ENCODE results near the gene RHOD.

RHOD gene

DNA sequence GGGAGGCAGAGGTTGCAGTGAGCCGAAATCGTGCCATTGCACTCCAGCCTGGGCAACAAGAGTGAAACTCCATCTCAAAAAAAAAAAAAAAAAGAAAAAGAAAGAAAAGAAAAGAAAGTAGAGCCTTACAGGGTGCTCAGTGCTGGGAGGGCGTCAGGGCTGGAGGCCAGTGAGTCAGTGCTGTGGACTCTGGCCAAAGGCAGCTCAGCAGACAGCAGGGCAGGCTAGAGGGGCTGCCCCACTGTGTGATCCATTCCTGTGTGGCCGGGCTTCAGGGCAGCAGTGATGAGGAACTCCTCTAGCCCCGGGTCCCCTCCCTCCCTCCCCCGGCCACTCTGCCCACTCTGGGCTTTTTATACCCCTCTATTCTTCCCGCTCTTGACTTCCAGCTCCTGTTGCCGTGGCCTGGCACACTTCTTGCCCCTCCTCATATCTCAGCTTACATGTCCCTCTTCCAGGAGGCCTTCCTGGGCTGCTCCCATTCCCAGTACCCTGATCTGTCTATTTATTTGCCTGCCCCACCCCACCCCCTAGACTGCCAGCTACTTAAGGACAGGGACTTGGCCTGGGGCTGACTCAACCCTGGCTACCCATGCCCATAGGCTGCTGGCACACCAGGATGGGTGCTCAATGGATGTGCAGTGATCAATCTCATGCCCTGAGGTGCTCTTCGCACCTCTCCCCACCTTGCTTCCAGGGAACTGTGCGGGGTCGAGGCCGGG lies 23.7 kb upstream of the RHOD start:
- no peak for DNase-seq

DNA sequence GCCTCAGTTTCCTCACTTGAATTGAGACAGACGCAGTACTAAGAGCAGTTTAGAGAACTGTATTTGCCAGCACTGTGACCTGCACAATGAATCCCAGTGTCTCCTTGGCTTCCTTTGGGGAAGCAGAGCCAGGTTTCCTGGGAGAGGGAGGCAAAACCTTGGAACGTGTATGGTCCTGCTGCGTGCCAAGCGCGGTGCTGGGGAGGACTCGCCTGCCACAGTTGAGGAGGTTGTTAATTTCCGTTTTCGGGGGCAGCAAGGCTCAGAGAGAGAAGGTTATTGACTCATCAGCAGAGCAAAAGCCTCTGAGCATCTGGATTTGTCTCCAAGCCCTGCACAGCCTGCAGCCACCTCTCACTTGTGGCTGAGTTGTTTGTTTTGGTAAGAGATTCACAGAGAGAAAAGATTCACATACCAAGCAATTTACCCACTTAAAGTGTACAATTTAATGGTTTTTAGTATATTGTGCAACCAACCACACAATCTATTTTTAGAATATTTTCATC lies 22.9 kb upstream of the RHOD start:
- DNase-seq = no peak

DNA sequence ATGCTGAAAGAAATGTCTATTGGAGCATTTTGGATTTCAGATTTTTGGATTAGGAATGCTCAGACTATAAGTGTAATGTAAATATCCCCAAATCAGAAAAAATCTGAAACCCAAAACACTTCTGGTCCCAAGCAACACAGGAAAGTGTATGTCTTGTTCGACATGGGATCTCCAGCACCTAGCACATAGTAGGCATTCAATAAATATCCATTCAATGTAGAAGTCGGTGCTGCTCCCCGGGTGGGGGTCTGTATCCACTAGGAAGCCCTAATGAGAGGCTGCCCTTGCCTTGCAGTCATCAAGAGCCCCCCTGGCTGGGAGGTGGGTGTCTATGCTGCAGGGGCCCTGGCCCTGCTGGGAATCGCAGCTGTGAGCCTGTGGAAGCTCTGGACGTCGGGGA lies 22.3 kb upstream of the RHOD start:
- DNase-seq = no peak

DNA sequence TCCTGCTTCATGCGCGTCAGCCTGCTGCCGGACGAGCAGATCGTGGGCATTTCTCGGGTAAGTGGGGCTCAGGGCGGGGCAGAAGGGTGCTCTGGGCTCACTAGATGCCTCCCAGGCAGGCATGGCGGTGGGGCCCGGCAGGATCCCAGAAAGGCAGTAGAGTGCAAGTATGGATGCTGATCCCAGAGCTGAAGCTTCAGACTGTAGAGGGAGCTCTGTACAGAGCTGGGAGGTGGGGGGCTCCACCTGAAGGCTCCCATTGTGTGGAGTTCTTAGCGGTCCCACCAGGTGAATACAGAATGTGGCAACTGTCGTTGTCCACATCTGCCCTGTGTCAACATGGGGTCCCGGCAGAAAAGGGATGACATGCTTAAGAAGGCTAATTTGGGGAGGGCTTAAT lies 16.5 kb upstream of the RHOD start:
- DNase-seq = no peak

DNA sequence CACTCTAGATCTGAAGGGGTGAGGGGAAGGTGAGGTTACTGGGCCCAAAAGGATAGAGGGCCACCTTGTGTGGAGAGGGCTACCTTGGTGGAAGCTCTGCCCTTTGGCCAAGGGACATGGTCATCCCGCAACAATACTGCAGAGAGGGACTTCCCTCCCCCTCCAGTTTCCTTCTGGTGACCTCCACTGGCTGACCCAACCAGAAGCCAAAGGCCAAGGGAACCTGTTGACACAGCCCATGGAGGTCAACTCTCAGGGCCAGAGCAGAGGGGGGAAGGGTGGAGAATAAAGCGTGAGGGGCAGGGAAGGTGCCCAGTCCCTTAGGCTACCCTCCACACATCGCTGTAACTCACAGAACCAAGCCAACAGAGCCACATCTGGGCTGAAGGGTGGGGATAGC lies 15.0 kb upstream of the RHOD start:
- no peak for DNase-seq

DNA sequence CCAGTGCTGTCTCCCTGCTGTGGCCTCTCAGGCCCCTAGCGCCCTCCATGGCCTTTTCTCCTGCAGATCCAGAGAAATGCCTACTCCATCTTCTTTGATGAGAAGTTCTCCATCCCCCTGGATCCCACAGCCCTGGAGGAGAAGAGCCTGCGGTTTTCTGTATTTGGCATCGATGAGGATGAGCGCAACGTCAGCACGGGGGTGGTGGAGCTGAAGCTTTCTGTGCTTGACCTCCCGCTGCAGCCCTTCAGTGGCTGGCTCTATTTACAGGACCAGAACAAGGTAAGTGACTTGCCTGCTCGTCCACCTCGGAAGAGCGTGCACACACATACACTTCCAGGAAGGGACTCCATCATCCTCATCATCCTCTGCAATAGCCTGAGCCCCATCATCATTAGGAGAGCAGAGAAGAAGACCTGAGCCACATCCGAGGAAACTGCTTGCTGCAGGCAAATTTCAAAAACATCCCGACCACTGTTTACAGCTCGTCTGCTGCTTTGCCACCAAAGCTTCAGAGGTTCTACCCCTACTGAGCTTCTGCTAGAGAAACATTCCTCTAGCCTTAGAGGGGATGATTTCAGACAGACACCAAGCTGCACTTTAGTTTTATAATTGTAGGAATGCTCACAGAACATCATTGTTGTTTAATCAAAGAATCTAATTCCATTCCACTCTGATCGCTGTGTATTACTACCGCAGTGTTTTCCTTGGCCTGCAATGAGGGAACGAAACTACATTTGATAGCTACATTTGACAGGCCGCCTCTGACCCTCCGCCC lies 12.9 kb upstream of the RHOD start:
- no peak for DNase-seq

DNA sequence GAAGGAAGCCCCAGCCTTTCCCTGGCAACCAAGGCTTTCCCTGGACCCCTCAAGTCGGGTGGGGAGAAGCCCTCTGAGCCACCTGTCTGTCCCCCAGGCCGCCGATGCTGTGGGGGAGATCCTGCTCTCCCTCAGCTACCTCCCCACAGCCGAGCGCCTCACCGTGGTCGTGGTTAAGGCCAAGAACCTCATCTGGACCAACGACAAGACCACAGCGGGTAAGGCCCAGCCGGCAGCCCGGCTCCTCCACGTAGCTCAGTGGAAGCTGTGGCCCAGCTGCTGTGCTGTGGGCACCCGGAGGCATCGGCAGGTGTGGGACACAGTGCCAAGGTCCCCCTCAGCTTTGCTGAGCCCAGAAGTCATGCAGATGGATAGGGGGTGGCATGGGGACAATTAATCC lies 12.2 kb upstream of the RHOD start:
- DNase-seq = no peak

DNA sequence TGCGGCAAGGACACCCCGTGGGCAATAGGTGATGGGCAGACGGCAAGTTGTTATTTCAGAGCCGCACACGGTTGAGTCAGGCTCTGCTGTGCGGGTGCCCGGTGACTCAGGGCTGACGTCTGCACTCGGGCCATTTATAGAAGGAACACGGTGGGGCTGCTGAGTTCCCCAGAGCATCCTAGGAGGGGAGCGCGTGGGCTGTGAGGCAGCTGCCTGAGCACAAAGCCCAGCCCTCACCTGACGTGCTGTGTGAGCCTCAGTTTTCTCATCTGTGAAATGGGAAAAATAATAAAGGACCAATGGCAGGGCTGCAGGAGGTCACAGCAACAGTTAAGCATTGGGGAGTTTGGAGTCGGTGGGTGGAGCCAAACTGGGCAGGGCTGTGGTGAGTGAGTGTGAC lies 11.3 kb upstream of the RHOD start:
- no peak for DNase-seq

DNA sequence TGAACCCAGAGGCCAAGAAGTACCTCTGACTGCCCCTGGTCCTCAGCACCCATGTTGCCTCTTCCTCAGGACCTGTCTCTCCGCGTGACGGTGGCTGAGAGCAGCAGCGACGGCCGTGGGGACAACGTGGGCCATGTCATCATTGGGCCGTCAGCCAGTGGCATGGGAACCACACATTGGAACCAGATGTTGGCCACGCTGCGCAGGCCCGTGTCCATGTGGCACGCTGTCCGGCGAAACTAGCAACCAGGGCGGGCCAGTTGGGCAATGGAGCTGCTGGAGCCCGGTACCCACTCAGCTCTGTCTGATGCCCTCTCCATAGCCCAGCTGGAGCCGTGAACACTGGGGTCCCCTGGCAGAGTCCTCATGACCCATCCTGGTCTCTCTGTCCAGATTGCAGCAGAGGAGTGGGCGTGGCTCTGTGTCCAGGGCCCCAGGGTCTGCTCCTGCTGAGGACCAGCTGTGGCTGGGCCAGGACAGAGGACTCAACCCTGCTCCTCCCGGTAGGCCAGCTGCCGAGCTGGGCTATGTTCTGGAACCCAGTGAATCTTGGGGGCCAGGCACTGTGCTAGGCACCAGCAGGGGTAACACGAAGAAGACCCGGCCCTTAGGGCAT lies 8.0 kb upstream of the RHOD start:
- DNase-seq = no peak

DNA sequence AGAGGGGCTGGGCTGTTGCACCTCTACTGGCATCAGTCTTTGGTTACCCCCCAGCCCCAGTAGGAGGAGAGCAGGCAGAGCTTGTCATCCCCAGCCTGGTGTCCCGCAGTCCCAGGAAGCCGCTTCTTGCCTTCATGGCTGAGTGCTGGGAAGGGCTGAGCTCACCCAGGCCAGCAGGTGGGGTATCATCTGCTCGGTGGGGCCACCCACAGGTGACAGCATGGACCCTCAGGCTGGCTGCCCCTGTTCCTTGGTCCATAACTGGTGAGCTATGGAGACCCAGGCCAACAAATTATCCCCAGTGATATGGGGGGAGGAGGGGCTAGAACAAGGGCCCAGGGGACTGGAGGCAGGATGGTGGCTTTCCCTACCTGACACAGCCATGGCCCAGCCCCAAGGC lies 6.5 kb upstream of the RHOD start:
- no peak for DNase-seq

DNA sequence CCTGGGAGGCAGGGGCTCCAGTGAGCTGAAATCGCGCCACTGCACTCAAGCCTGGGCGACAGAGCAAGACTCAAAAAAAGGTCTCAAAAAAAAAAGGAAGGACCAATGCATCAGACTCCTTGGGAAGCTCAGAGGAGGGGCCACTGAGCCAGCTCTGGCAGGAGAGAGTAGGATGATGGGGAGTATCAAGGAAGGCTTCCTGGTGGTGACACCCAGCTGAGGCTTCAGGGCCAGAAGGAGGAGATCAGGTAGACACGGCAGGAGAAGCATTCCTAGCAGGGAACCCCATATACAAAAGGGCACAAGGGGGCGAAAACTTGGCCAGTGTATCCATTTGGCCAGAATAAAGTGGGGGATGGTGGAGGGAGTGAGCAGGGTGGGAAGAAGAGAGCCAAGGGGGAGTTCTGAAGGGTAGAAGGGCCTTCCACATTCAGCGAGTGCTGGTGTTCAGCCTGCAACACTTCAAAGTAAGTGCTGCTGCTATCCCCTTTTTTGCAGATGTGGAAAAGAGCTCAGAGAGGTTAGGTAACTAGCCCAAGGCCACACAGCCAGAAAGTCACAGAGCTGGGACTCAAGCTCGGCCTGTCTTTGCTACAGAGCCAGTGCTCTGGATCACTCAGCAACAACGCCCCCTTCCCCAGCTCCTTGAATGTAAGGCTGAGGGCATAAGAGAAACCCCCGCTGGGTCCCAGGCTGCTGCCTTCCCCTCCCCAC lies 5.3 kb upstream of the RHOD start:
- no peak for DNase-seq

DNA sequence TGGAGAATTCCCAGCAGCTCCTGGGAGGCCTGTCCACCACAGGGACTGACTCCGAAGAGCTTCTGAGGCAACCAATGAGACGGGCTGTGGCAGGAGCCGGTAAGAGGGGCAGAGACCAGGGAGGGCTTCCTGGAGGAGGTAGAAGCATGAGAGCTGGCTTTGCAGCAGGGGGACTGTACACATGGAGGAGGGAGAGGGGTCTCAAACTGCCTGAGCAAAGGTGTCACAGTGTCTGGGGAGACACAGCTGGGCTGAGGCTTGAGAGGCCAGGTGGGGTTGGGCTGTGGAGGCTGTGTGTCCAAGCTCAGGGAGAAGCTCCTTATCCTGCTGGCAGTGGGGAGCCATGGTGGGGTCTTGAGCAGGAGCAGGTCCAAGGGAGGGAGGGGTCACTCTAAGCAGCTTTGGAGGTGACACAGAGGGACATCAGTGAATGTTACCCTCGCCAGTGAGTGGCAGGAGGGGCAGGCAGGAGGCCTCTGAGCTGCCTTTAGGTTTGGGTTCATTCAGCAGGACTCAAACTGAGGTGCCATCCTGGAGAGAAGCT lies 4.6 kb upstream of the RHOD start:
- no peak for DNase-seq

DNA sequence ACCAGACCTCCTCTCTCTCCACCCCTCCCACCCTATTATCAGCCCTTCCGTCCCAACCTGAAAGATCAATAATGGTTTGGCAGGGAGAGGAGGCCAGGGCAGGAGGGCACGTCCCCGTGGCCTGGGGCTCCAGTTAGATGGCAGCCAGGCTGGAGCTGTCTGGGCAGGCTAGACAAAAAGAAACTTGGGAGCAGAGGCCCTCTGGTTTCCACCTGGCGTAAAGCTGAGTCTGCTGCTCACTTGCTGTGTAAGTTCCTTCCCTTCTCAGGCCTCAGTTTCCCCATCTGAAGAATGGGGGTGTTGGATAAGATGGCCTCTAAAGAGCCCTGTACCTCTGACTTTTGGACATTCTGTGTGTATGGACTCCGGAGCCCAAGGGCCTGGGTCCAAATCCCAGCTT lies 3.8 kb upstream of the RHOD start:
- no peak for DNase-seq

DNA sequence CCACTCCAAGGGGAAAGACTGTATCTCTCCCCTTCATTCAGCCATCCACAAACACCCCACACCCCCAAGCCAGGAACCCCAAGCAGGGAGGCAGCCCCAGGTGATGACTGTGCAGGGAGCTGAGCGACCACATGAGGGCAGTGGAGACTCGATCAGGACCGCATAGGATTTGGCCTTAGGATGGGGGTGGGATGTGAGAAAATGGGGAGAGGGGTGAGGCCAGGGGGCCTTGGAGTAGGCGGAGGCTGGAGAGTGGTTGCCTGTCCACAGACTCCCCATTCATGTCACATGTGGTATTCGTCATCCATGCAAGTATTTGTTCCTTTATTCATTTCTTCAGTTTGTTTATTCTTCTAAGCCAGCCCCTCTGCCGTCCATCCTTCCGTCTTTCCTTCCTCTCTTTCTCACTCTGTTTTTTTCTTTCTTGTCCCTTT lies 2.7 kb upstream of the RHOD start:
- DNase-seq = no peak

DNA sequence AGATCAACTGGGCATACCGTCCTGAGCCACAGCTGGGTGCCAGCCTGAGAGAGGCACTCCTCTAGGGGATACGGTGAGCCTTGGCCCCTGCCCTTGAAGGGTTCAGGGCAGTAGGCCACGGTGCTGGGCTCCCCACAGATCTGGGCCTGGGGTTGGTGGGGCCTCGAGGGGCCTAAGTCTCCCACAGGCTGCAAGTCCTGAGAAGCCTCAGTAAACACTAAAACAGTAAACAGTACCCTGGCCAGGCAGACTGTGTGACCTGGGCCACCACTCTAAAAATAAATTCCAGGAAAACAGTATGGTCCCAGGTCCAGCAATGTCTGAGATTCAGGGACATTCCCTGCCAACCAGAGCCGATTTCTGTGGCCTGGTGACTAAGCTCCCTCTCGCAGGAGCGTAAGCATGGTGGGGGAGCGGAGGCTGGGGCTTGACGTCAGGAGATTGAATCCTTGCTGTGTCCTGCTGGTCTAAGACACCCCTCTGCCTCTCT lies 2.3 kb upstream of the RHOD start:
- DNase-seq = no peak

DNA sequence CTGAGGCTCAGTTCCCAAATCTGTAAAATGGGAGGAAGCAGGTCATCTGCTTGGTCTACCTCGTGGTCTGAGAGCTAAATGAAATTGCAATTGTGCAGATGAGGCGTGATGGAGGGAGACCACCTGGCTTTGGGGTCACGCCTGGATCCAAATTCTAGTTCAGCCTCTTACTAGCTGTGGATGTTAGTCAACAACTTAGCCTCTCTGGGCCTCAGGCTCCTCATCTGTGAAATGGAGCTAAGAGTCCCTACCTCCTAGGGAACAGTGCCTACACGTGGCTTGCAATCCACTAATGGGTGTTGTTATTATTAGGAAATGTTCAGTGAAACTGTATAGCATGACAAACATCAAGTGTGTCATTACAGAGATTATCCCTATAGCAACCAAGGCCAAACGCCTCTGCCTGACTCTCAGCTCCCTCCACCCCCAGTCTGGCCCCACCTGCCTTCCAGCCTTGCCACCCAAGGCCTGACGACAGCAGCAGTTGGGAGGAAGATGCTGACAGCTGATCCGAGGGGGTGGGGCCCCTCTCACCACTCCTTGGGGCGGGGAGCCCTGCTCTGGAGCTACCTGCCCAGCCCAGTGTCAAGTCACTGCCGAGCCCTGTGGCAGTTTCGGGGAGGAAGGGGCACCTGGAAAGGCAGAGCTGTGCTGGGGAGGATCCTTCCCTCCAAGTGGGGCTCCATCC lies 1.7 kb upstream of the RHOD start:
- DNase-seq = peak; percentile 29

DNA sequence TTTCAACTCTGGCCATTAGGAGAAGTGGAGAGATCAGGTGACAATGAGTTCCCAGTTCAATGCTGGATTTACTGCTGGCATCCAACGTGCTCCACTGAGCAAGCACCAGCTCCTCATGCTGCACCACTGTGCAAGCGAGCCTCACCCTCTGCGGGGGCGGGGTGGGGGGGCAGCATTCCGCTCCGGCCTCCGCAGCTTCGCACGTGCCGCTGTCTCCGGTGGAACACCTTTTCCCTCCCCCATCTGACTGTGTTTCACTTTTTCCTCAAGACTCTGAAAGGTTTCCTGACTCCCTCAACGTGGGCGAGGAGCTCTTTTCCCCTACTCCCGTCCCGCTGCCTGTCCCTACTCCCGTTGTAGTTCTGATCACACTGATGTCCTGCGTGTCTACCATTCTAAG lies 835 bp upstream of the RHOD start:
- no peak for DNase-seq

DNA sequence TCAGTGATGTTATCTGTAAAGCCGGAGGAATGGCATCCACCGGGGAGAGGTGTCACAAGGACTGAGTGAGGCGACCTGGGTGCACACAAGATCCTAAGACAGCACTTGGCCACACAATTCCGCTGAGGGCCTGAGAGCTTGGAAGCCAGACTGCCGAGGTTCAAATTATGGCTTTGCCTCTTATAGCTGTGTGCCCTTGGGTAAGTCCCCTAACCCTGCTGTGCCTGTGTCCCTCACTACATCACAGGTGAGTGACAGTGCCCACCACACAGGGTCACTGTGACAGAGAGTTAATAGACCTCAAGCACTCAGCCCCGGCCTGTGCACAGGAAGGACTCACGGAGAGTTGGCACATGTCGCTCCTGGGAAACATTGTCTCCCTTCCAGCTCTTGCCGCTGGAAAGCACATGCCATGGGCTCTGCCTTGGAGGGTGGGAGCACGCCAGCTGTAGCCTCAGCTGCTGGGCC lies 592 bp downstream of the RHOD start:
- DNase-seq = no peak

DNA sequence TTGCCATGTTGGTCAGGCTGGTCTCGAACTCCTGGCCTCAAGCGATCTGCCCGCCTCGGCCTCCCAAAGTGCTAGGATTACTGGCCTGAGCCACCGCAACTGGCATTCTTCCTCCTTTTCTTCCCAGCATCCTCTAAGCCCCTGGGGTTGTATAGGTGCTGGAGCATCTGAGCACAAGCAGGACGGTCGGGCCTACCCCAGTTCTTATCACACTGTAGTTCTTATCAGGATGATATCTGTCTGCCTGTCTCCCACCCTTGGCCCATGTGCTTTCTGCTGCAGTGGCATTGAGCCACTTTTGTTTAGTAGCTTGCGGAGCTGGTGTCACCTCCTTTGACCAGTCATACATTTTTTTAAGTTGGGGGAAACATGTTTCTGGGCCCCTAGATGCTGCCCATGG lies 1.9 kb downstream of the RHOD start:
- no peak for DNase-seq

DNA sequence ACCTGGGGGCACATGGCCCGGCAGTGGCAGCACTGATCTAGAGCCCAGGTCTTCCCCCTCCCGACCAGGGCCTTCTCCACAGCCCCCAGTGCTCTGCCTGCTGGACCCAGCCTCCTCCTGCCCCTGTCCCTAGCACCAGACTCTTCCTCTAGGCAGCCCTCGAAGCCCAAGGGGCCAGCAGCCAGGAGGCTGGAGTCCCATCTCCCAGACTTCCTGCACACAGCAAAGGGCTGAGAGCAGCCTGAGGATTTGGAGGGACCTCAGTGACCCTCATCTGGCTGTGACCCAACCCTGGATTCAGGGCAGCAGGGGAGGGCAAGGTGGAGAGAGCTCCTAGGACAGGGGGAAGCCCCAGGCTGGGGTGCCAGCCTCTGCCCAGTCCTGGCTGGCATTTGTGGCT lies 3.0 kb downstream of the RHOD start:
- DNase-seq = no peak

DNA sequence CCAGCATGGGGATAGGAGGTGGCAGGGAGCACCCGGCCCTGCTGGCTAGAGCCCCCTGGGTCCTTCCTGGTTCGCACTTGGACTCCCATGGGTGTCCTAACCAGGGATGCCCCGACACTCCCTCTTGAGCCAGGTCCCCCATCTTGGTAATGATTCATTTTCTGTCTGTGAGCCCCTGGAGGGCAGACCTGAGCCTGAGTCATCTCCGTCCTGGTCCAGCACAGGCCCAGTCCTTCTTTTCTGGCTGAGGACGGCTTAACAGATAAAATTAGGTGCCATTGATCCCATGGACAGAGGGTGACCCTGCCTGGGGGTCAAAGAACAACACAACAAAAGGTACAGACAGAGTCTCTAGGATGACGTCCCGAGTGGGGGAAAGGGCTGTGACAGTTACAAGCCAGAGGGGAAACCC lies 3.5 kb downstream of the RHOD start:
- DNase-seq = no peak

All from stimulated activated naive CD4-positive, alpha-beta T cell treated with Interleukin-2 at 50 U/mL for 16 hours (primary cell).